HG02642 (cell line): ENCODE data around the gene TMEM63C.
"Not testable (repeated sequence)": the region's sequence is repeated elsewhere in the genome, so short reads cannot be mapped to it uniquely, and the experiment has no call there.

Experiments used
- ATAC-seq: cut with Tn5 transposase; IDR thresholded peaks from one replicate; pipeline ENCODE4 v1.9.1; 2021; ENCODE audit warnings: mild to moderate bottlenecking; ENCODE audit not compliant: unreplicated experiment, poor library complexity

Gene TMEM63C

DNA sequence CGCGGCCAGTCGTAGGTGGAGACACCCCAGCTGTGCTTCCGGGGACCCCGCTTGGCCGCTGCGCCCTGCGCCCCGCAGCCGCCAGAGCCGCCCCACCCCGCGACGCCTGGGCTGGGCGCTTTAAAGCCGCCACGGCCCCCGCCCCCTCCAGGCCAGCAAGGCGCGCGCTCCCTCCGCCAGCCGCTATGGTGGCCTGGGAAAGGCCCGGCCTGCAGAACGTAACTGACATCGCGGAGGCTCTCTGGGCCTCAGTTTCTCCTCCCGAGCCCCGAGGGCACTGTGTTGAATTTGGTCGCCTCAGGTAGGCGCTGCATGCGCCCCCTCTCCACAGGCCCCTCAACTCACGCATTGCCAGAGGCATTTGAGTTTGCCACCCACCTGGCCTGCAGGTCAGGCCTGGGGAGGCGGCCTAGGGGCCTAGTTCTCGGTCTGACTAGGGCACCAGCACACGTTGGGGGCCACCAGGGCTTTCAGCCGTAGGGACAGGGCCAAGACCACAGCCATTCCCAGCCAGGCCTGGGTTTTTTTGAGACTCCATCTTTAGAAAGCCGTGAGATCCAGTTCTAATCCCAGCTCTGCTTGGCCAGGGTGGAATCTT lies 89.6 kb downstream of the TMEM63C start, which contains the start of gene NGB:
Gene NGB (minus strand): TSS at position 94 of the 598 bp plus-strand sequence. CDS start 269 bp downstream, outside the sequence.
- ATAC-seq = no peak

DNA sequence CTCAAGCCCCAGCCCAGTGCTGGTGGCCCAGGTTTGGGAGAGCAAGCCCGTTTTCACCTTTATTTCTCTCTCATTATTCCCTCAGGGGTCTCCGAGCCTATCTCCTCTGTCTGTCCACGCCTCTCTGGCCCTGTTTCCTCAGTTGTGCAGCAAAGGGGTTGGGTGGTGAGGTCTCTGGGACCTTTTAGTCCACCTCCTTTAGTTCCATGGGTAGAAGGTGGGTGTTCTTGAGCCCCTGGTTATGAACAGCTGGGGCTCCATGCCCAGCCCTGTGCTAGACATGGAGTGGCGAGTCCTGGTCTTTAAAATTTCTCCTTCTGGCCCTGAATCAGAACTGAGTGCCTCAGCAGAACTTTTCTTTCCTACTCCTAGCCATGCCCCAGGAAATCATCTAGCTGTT lies 90.7 kb downstream of the TMEM63C start:
- ATAC-seq = no peak

DNA sequence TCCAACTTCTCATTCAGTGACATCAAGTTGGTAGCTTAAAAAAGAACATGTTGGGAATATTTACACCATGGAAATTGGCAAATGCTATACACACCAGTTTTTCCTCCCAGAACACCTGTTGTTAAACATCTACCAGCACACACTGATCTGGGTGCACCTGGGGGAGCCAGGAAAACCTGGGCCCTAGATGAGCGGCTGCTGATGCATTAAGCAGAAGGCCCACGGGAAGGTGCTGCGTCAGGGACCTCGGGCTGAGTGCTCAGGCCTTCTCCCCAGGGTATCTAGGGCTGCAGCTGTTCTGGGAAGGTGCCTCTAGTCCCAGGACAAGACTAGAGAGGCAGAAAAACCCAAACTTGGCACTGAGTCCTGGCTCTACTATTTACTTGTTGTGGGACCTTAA lies 92.2 kb downstream of the TMEM63C start:
- no peak for ATAC-seq

DNA sequence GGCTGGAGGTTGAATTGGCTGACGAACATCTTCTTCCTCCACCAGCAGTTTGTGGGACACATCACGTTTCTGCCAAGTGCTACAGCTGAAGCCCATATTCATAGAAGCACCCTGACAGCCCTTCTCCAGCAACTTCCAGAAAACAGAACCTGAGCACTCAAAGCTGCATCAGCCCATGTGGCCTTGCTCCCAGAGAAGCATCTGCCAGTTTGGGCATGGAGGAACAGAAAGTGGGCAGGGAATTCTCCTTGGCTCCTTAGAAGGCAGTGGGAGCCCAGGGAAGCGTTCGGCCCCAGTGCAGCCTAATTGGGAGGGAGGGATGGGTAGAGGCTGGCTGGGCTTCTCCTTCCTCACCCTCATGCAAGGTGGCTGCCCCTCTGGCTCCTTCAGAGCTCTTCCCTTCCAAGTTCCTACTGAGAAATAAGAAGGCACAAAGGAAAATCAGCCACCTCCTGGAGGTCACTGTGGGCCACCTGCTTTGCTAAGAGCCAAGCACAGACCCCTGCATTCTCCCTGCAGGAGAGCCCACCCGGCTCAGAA lies 93.5 kb downstream of the TMEM63C start:
- ATAC-seq = no peak

DNA sequence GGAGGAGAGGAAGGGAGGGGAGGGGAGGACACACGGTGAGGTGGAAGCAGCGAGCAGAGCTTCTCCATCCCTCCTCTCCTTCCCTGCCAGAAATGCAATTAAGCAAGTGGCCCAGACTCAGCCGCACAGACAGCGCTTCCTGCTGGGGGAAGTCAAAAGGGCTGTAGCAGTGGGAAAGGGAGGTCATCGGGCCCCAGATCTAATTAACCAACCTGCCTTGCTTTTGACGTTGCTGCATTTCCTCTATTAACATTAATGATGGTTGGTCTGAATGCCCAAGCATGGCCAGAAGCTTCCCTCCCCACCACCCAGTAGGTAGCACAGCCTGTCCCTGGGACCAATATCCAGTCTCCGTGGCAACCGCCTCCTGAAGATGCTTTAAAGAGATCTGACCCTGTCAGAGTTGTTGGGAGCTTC lies 94.0 kb downstream of the TMEM63C start:
- ATAC-seq = no peak

DNA sequence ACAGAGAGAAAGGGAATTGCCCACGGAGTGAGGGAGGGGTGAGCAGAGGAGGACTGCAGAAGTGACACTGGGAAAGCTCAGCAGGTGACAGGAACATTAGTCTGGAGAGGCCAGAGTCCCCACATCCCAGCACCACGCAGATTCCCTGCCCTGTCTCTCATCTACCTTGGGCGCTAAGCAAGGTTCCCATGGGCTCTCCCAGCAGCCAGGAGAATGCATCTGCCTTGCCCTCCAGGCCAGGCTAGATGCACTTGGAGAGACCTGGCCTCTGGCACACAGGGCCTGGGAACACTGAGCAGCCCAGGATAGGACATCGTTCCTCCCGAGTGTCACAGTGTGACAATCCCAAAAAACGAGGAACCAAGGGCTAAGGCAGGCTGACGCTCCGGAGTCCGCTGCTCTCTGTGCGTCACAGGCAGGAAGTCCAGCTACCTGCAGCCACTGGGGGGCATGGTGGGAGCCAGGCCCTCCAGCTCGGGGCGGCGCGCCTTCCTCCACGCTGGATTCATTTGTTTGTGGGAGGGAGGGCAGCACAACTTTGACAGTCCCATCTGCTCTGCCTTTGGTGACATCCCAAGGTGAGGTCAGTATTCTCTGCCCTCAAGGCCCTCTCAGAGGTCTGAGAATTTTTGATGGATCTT lies 94.8 kb downstream of the TMEM63C start:
- ATAC-seq = no peak

DNA sequence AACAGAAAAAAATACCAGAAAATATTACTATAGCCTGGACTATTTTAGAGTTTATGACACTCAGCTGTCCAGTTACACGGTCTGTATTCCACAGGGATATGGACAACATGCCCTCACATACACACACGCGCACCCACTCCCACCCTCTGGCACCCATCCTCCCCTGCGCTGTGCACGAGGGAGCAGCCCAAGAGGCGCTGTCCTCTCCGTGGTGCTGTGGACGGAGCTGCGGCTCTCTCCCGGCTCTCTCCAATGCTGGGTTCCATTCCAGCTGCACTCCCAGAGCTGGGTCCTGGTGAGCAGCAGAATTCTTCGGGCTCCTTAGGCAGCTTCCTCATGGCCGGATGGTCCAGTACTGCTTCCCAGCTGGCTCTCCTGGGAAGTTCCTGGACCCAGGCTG lies 95.4 kb downstream of the TMEM63C start:
- no peak for ATAC-seq

DNA sequence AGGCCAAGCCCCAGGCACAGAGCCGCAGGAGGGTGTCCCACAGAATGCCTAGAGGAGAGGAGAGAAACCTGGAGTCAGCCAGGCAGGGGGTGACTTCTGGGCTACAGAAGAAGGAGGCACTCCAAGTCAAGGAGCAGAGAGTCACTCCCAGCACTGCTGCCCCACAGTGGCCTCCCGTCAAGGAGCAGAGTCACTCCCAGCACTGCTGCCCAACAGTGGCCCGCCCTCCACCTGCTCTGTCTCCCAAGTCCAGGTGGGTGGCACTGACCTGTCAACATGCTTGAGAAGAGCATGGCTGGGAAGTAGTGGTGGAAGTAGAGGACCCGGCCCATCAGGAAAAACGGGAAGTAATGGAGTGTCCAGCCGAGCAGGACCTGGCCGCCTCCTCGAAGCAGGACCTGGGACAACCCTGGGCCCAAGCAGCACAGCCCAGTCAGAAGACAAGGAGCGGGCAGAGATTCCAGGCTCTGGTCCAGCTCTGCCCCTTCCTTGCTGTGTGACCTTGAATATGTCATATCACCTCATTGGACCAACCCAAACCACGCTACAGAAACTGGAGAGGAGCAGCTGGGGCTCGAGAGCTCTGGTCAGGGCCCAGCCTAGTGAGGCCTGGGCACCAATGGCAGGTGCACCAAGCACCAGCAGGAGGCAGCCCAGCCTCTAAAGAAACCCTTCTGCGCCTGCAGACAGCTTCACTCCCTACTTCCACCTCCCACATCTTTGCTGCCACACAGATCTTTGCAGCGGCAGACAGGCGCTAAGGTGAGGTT lies 97.0 kb downstream of the TMEM63C start:
- no peak for ATAC-seq

DNA sequence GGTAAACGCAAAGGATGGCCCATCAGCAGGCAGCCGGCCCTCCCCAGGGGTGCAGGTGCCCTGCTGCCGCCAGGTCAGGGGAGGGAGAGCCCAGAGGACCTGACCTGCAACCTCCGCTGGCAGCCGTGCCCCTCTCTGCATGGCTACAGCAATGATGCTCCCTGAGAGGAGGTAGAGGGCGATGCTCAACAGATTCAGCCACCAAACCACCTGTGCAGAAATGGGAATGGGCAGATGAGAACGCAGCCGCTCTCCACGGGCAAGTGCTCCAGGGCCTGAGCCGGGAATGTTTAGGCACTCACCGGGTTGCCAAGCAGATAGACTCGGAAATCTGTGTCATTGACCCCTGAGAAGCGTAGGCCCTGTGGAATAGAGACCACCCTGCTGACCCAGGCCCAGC lies 98.1 kb downstream of the TMEM63C start:
- no peak for ATAC-seq

DNA sequence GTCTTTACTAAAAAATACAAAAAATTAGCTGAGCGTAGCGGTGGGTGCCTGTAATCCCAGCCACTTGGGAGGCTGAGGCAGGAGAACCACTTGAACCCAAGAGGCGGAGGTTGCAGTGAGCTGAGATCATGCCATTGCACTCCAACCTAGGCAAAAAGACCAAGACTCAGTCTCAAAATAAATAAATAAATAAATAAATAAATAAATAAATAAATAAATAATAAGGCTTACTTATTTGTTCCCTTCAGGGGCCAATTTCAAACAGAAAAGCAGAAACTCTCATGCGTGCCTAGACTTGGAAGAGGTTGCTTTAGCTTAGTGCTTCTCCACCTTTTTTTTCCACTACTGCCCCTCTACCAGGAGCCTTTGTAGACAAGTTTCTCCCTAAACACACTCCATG lies 99.3 kb downstream of the TMEM63C start:
- not testable (repeated sequence) for ATAC-seq

DNA sequence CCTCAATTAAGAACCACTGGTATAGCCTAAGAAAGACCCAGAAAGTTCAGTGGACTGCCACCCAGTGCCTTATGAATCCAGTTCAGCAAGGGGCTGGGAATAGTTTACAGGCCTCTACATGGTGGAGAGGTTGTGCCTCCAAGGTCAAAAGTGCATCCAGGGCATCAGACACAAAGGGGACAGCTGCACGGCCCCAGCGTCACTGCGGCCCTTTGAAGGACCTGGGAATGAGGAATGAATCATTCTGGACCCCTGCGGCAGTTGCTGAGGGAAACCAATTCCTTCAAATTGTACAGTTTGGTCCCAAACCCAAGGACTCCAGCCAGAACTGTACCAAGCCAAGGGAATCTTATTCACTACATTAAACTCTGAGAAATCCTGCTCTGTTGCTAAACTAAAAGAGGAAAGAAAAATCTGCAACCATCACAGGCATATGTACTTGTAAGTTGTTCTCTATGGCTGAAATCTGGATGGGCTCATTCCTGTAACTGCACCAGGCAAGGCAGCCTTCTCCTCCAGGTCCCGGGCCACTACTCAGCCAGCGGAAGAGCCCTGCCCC lies 100.3 kb downstream of the TMEM63C start:
- ATAC-seq = no peak

DNA sequence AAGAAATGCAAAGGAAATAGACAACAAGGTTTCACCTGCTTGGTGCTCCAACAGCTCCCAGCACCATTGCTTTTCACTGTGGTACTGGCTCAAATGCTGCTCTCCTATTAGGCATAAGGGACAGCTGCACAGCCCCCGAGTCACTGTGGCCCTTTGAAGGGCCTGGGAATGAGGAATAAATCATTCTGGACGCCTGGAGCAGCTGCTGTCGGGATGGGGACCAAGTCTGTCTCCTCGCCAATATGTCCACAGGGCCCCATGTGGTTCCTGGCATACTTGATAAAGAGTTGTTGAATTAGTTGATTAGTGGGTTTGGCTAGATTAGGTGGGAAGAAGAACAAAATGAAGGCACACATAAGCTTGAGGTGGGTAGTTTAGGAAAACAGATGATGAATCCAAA lies 102.5 kb downstream of the TMEM63C start:
- ATAC-seq = no peak

DNA sequence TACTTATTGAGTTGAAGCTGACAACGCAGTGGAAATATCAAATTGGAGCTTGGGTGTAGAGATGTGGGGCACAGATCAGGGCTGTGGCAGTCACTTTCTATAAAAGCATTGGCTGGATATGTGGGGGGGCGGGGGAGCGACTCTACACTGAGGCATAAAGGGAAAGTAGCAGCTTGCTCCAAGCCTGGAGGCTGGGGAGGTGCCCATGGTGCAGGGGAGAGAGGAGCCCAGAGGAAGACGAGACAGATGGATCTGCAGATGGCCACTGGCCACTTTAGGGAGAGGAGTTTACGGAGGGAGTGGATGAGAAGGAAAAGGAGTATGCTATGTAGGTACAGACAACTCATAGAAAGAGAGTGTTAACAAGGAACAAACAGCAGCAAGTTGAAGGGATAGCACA lies 102.9 kb downstream of the TMEM63C start:
- no peak for ATAC-seq

DNA sequence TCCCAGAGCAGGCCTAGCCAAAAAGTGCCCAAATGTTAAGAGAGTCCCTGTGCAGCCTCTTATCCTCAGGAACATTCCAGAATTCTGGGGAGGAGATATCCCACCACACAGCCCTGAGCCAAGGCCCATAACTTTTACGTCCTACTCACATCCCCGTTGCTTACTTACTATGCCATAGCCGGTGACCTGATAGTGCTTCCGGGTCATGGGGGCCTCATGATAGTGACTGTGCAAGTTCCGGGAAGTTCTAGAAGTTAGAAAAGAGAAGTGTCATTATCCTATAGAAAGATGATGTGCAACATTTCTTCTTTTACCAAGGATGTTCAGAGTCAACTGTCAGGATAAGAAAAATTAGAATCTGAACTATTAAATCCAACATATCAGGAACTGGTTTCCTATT lies 105.0 kb downstream of the TMEM63C start:
- ATAC-seq = no peak

DNA sequence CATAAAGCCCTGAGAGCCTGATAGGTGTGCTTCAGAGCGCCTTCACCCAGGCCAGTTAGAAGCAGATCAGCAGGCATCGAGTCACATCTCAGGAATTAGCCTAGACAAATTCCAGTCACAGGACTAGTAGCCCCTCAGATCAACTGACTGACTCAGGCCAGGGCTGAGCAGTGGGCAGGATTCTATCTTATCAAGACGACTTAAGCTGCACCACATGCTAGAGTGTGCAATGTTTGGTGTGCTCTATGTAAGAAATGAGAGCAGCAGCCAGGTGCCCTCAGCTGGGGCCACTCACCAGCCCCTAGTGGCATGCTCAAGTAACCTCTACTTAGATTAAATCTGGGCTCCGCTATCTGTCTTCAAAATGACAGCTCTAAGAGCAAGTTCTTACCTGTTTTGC lies 109.1 kb downstream of the TMEM63C start:
- ATAC-seq = no peak

DNA sequence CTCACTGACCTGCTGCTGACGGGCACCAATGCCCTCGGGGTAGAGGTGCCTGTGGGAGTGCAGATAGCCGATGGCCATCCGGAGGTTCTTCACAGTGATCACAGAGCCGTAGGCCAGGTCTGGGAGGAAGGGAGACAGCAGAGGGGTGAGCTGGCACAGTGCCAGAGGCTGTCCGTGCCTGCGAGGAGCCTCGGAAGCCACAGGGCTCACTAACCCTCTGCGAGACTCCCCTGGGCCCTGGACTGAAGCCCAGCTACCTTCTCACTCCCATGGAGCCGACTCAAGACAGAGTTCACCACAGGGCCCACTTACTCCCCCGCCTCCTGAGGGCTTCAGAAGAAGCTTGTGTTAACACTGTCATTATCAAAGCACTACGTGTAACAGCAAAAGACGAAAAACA lies 114.6 kb downstream of the TMEM63C start:
- ATAC-seq = no peak

DNA sequence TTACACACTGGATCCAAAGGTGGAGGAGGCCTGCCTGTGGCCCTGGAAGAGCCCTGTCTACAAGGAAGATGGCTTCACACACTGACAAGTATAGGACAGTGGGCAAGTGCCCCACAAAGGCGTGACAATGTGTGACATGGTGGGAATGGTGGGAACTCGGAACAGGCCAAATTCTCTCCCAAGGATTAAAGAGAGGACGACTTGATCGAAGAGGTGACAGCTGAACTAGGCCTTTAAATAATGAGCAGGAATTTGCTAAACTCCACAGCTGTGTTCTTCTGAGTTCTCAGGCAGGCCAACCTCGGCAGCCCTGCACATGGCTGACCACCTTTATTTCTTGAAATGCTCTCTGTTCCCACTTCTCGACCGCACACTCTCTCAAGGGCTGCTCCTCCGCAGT lies 115.3 kb downstream of the TMEM63C start:
- ATAC-seq = no peak

DNA sequence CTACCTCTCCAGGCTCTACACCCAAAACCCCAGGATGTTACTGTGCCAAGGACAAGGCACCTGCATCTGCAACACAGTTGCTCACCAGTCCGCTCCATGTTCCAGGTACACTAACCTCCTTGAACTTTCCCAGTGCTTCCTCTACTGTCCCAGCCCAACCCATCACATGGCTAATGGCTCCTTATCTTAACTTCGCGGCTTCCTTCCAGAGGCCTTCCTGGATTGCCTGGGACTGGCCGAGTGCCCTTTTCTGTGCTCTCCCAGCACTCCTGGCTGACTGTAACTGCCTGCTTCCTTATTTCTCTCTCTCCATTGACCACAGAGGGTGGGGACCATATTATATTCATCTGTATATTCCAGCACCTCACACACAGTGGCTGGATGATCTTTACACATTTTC lies 118.2 kb downstream of the TMEM63C start:
- no peak for ATAC-seq

DNA sequence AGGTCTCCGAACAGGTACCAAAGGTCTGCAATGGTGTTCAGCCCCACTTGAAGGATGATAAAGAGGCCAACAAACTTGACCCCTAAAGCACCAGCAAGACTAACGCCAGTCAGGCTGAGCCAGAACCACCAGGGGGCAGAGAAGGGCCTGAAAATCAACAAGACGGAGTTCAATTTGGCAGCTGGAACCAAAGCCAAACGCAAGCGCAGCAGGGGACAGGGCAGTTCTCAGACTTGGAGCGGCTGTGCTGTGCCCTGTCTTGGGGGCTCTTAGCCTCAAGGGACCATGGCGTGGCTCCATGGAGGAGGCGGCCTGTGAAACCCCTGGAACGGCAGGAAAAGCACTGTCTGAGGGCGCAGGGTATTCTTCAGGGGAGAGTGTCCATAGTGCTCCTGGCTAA lies 119.5 kb downstream of the TMEM63C start:
- ATAC-seq = no peak

DNA sequence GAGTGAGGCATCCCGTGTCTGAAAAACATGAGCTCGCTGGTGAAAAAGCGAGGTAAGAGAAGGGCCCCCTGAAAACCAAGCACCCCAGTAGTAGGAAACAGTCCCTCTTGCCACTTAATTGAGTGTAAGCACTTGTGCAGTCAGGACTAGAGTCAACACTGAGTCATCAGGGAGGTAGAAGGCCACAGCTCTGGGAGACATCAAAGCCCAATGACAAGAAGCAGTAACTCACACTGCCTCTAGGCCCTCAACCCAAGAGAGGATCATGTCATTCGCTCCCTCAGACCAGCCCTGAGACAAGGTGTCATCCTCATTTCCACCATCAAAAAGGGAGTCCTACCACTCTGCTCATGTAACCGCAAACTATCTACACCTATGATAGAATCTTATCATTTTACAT lies 121.3 kb downstream of the TMEM63C start:
- ATAC-seq = no peak
